NCI-H187 (cell line): ENCODE data around the gene SERPINA4.

Experiments used
- DNase-seq, 2 experiments: peaks; one replicate each; lab custom pipeline; 2025; lab: John Stamatoyannopoulos, UW

The SERPINA4 gene

GRCh38 chr14:94560751-94561655 is at the start of gene SERPINA4:
TSS of gene SERPINA4 (plus strand) at chr14:94561442. CDS start at chr14:94563483, 2,041 bp downstream.
- DNase-seq: no peak

GRCh38 chr14:94514351-94514750 is 46.9 kb upstream of the SERPINA4 start:
- DNase-seq: no peak

GRCh38 chr14:94515426-94515825 is 45.8 kb upstream of the SERPINA4 start:
- no peak for DNase-seq

- no peak for DNase-seq
These were observed 45.4 kb upstream of the SERPINA4 start for GRCh38 chr14:94515856-94516255.

- no peak for DNase-seq
These were observed 44.0 kb upstream of the SERPINA4 start for GRCh38 chr14:94517248-94517640.

- DNase-seq: no peak
These were observed 43.5 kb upstream of the SERPINA4 start for GRCh38 chr14:94517641-94518257.

GRCh38 chr14:94521375-94522114 is 39.7 kb upstream of the SERPINA4 start:
- no peak for DNase-seq

- DNase-seq: no peak
These were observed 39.0 kb upstream of the SERPINA4 start for GRCh38 chr14:94522115-94522724.

GRCh38 chr14:94523265-94523664 is 38.0 kb upstream of the SERPINA4 start:
- DNase-seq: no peak

- DNase-seq: no peak
These were observed 37.1 kb upstream of the SERPINA4 start for GRCh38 chr14:94524093-94524492.

GRCh38 chr14:94531187-94531586 is 30.1 kb upstream of the SERPINA4 start:
- DNase-seq: no peak

GRCh38 chr14:94532447-94532846 is 28.8 kb upstream of the SERPINA4 start:
- no peak for DNase-seq

- no peak for DNase-seq
These were observed 25.7 kb upstream of the SERPINA4 start for GRCh38 chr14:94535506-94535905.

- DNase-seq: no peak
These were observed 24.4 kb upstream of the SERPINA4 start for GRCh38 chr14:94536836-94537235.

- no peak for DNase-seq
These were observed 23.0 kb upstream of the SERPINA4 start for GRCh38 chr14:94538070-94538740.

- DNase-seq: no peak
These were observed 22.1 kb upstream of the SERPINA4 start for GRCh38 chr14:94539181-94539580.

- DNase-seq: no peak
These were observed 21.0 kb upstream of the SERPINA4 start for GRCh38 chr14:94540031-94540794.

- DNase-seq: no peak
These were observed 19.8 kb upstream of the SERPINA4 start for GRCh38 chr14:94541234-94541975.

GRCh38 chr14:94542111-94542810 is 19.0 kb upstream of the SERPINA4 start:
- DNase-seq: no peak
